Mammary epithelial cell (primary cell): ENCODE measurements around the gene TENM3.

Source experiments
- EZH2 ChIP-seq: IDR thresholded peaks from 2 replicates; pipeline ENCODE4 v1.6.1; 2012; ENCODE audit warnings: low read length, inconsistent platforms, borderline replicate concordance
- TF ChIP-seq, protein P1 (sequence below), 2 donors: IDR thresholded peaks in 1 of 2; conservative IDR thresholded peaks in 1 of 2; 2 replicates each; pipeline ENCODE4 v1.5.1; 2011 to 2012; ENCODE audit warnings: inconsistent platforms in 2 of 2, low read length in 2 of 2, mild to moderate bottlenecking in 2 of 2, control low read depth in 1 of 2, low read depth in 1 of 2; ENCODE audit not compliant: insufficient read depth in 1 of 2; ENCODE audit errors: extremely low read depth in 1 of 2

DNA sequence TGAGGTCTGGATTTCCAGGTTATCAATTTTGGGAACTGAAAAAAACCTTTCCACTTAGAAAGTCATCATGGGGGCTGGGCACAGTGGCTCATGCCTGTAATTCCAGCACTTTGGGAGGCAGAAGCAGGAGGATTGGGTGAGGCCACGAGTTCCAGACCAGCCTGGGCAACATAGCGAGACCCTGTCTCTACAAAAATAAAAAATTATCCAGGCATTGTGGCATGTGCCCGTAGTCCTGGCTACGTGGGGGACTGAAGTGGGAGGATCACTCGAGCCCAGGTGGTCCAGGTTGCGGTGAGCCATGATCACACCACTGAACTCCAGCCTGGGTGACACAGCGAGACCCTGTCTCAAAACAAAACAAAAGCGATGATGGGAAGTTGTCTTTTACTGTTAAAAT, 7.9 kb downstream of the TENM3 start:
- TF ChIP-seq, protein P1, sequence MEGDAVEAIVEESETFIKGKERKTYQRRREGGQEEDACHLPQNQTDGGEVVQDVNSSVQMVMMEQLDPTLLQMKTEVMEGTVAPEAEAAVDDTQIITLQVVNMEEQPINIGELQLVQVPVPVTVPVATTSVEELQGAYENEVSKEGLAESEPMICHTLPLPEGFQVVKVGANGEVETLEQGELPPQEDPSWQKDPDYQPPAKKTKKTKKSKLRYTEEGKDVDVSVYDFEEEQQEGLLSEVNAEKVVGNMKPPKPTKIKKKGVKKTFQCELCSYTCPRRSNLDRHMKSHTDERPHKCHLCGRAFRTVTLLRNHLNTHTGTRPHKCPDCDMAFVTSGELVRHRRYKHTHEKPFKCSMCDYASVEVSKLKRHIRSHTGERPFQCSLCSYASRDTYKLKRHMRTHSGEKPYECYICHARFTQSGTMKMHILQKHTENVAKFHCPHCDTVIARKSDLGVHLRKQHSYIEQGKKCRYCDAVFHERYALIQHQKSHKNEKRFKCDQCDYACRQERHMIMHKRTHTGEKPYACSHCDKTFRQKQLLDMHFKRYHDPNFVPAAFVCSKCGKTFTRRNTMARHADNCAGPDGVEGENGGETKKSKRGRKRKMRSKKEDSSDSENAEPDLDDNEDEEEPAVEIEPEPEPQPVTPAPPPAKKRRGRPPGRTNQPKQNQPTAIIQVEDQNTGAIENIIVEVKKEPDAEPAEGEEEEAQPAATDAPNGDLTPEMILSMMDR (conservative IDR thresholded peaks at IDR 0.05 in 1 of 2, IDR thresholded peaks at IDR 0.05 in 1 of 2; ENCODE audit: extremely low read depth in 1 of 2, insufficient read depth in 1 of 2, low read depth in 1 of 2, low read length in 2 of 2) = no peak
- TF ChIP-seq EZH2 = no peak
